KOPT-K1 (cell line): ENCODE results near the gene IMPG2.

ENCODE experiments used
- H3K27ac ChIP-seq: fragments of 200-600 bp; sonication (generic); 2 replicates; pipeline ENCODE4 v1.5.1; 2016; ENCODE audit warnings: antibody characterized with exemption, mild to moderate bottlenecking, low read depth, low read length; ENCODE audit not compliant: poor library complexity, severe bottlenecking
- H3K36me3 ChIP-seq: fragments of 200-600 bp; sonication (generic); 2 replicates; pipeline ENCODE4 v1.5.1; 2017; ENCODE audit warnings: antibody characterized with exemption, mild to moderate bottlenecking, low read length, moderate library complexity; ENCODE audit not compliant: insufficient read depth
- H3K9me3 ChIP-seq: fragments of 200-600 bp; sonication (generic); 2 replicates; pipeline ENCODE4 v1.5.1; 2017; ENCODE audit warnings: antibody characterized with exemption, low read length, mild to moderate bottlenecking; ENCODE audit not compliant: insufficient read depth, poor library complexity, severe bottlenecking

The IMPG2 gene

DNA sequence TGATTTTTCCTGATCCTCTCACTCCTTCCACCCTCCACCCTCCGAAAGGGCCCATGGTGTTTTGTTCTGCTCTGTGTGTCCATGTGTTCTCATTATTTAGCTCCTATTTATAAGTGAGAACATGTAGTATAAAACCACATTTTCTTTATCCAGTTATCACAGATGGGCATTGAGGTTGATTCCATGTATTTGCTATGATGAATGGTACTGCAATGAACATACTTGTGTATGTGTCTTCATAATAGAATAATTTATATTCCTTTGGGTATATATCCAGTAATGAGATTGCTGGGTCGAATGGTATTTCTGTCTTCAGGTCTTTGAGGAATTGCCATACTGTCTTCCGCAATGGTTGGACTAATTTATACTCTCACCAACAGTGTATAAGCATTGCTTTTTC is 126.0 kb downstream of the IMPG2 start:
- H3K9me3 ChIP-seq: no peaks in the 10 kb centered on the region
- H3K36me3 ChIP-seq: no peaks in the 10 kb centered on the region
- H3K27ac ChIP-seq: no peak overlapping the region

DNA sequence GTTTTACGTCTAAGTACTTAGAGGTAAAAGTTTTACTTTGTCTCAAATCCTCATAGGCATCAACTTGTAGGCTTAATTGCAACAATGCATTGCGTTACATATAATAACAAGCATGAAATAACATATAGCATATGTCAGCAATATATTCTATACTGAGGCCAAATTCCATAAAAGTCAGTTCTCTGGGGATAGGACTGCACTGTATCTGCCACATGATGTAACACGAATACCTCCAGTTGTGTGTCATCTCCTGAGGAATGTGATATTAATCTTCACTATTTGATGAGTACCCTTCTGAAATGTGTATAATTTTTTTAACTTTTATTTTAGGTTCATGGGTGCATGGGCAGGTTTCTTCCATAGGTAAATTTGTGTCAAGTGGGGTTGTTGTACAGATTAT is 126.4 kb downstream of the IMPG2 start:
- Histone ChIP-seq H3K27ac (no peak overlapping the region), H3K9me3 (no peaks in the 10 kb centered on the region)

DNA sequence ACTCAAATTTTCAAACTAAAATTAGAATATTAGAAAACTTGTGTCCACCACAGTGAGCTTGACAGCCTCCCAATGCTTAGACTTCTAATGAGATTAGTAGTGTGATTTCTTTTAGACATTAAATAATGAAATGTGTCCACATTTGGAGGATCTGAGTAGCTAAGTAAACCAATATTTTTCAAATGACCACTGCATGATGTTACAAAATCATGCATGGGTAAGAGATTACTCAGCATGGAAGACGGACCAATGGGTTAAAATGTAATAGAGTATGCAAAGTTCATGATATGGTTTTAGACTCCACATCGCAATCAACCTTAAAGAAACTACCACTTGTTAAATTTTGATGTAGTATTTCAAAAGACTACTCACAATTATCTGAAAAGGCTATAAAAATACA is 130.6 kb downstream of the IMPG2 start:
- no peaks in the 10 kb centered on the region for H3K36me3 ChIP-seq
- H3K9me3 ChIP-seq: no peaks in the 10 kb centered on the region
- no peak overlapping the region for H3K27ac ChIP-seq

More for the DNA sequence above, 126.4 kb downstream of the IMPG2 start:
- H3K36me3 ChIP-seq: no peaks in the 10 kb centered on the region

DNA sequence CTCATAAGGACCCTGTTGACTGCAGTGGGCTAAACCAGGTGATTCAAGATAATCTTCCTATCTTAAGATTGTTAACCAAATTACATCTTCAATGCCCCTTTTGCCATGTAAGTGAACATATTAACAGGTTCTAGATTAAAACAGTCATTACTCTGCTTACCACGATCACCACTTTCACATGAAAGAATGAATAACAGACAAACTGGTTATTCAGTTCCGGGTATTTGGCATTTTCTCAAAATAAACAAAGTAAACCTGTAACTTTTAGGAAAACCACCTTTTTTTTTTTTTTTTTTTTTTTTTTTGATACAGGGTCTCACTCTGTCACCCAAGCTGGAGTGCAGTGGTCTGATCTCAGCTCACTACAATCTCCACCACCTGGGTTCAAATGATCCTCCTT is 131.2 kb downstream of the IMPG2 start:
- Histone ChIP-seq H3K36me3 (no peaks in the 10 kb centered on the region), H3K27ac (no peak overlapping the region), H3K9me3 (no peaks in the 10 kb centered on the region)

DNA sequence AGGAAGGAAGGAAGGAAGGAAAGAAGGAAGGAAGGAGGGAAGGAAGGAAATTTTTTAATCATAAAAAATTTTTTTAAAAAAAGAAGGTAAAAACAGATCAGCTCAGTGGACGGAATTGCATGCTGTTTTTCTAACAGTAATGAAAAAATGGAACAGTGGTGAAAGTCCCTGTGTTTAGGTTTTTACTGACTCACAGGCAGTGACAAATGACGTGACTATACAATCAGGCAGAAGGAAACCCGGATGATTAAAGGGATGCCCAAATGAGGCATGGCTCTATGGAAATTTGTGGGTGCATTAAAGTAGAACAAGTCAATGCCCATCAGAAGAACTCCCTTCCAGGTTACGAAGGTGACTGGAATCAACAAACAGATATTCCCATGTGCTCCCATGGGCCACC is 135.0 kb downstream of the IMPG2 start:
- no peaks in the 10 kb centered on the region for H3K36me3 ChIP-seq
- H3K9me3 ChIP-seq: no peaks in the 10 kb centered on the region
- no peak overlapping the region for H3K27ac ChIP-seq

DNA sequence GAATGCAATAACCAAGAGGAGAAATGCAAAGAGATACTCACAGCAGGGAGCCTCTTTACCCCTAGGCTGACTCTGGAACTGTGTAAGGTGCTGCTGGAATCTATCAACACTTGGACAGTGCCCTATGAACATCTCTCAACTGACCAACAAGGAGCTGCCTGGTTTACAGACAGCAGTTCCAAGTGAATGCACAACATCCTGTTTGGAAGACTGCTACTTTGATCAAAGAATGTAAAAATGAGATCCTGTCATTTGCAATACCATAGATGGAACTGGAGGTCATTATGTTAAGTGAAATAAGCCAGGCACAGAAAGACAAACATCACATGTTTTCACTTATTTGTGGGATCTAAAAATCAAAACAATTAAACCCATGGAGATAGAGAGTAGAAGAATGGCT is 136.3 kb downstream of the IMPG2 start:
- Histone ChIP-seq H3K36me3 (no peaks in the 10 kb centered on the region), H3K9me3 (no peaks in the 10 kb centered on the region), H3K27ac (no peak overlapping the region)

DNA sequence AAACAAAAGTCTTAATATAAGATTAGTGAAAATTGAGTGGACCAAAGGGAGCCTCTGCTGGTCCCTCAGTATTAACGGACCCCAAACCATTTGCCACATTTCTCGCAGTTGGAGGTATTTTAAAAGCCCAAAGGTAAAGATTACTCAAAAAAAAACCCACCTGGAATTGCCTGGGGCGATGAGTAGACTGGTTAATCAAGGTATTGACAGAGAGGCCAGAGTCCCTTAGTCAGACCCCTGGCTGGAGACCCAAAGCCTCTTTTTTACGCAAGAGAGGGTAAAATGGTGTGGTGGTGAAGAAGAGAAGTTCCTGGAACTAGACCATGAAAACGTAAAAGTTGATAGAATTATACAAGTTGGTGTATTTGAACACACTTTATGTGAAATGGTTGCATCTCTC is 137.2 kb downstream of the IMPG2 start:
- no peak overlapping the region for H3K27ac ChIP-seq
- H3K36me3 ChIP-seq: no peaks in the 10 kb centered on the region
- H3K9me3 ChIP-seq: no peaks in the 10 kb centered on the region

DNA sequence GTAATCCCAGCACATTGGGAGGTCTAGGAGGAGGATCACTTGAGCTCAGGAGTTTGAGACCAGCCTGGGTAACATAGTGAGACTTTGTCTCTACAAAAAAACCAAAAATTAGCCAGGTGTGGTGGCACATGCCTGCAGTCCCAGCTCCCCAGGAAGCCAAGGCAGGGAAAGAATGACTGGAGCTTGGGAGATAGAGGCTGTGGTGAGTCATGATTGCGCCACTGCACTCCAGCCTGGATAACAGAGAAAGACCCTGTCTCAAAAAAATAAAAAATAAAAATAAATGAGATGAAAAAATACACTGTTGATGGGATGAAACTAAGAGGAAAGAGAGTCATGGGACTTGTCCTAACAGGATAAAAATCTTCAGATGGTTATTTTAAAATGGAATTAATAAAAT is 137.6 kb downstream of the IMPG2 start:
- no peaks in the 10 kb centered on the region for H3K36me3 ChIP-seq
- no peak overlapping the region for H3K27ac ChIP-seq
- no peaks in the 10 kb centered on the region for H3K9me3 ChIP-seq

DNA sequence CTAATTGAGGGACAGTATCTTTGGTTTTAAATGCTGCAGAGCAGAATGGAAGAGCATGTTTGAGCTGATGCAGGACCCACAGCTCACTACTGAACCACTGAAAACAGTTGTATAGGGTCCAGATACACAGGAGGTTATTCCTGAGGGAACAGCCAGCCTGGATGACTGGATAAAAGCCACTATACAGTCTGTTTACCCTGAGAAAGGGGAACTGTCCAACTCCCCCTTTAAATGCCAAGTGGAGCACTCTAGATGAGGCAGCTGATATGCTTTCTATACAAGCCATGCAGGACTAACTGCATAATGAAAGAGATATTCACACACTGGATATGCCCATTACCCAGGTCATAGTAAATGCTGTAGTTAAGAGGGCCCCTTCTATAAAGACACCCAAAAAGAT is 138.6 kb downstream of the IMPG2 start:
- Histone ChIP-seq H3K9me3 (no peaks in the 10 kb centered on the region), H3K36me3 (no peaks in the 10 kb centered on the region), H3K27ac (no peak overlapping the region)

DNA sequence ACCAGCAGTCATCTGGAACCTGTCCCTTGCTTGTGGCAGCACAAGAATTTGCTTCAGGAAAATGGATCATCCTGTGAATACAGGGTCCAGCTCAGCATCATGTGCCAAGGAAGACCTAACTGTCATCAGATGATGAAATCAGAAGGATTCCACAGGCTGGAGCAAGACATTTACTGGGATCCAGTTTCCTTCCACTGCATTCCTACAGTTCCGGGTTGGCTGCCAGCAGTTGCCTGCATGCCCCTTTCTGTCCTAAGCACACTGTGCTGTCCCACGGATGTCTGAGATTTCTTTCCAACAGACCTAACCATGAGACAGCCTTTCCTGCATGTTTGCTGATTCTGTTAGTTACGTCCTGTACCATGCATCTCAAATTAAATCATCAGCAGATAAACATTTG is 140.7 kb downstream of the IMPG2 start:
- Histone ChIP-seq H3K9me3 (no peaks in the 10 kb centered on the region), H3K27ac (no peak overlapping the region), H3K36me3 (no peaks in the 10 kb centered on the region)

DNA sequence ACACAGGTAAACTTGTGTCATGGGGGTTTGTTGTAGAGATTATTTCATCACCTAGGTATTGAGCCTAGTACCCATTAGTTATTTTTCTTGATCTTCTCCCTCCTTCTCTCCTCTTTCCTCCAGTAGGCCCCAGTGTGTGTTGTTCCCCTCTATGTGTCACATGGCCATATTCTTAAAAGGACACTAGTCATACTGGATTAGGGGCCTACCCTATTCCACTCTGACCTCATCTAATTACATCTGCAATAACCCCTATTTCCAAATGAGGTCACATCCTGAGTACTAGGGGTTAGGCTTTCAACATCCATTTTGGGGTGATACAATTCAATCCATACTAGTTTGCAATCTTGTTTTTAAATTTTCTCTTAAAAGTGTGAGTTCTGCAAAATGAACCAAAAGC is 142.8 kb downstream of the IMPG2 start:
- H3K27ac ChIP-seq: no peak overlapping the region
- H3K9me3 ChIP-seq: no peaks in the 10 kb centered on the region
- no peaks in the 10 kb centered on the region for H3K36me3 ChIP-seq
